ENCODE measurements around the gene GFRA1. TPM values are rescaled to one million over a fixed set of nuclear protein-coding genes. Genes with fewer than 3 reads are reported as not detected.

GFRA1 gene
- total and polyA plus RNA-seq, 2 experiments from 2014 or later, result 0.48 to 2.9 TPM

DNA sequence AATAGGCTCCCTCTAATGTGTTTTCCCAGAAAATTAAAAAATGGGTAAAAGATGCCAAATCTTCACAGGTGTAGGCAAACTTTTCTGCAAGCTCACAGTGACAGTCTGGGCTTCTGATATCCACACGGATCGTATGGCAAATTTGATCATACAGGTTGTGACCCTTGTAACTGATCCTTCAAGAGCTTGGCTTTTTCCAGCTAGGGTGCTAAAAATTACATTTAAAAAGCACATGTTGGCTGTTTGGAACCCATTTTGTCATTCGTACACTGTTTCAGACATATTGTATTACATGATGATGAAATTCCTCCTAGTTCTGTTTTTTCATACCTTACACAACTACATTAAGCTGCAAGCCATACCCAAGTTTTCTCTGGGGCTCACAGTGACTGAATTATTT is 138.7 kb downstream of the GFRA1 start:
- Histone ChIP-seq H3K4me2 (no peak overlapping the region), H3K27me3 (no peaks in the 10 kb centered on the region), H4K20me1 (ENCODE audit: insufficient read depth, poor library complexity, severe bottlenecking) (no peaks in the 10 kb centered on the region), H3K4me3 (no peak overlapping the region), H3K79me2 (no peaks in the 10 kb centered on the region), H3K4me1 (ENCODE audit: insufficient read depth) (no peaks in the 10 kb centered on the region), H3K36me3 (replicated peaks; ENCODE audit: insufficient read depth, low read depth) (no peaks in the 10 kb centered on the region), H2AFZ (no peak overlapping the region), H3K27ac (no peak overlapping the region), H3K9me2 (replicated peaks; ENCODE audit: insufficient read depth) (no peaks in the 10 kb centered on the region), H3K9me3 (ENCODE audit: low read depth) (no peaks in the 10 kb centered on the region)
- DNase-seq (ENCODE audit: low spot score), result no peak
- WGBS (ENCODE audit: low lambda C conversion rate, missing lambda C conversion rate), result 75% methylated on average over 3 of the region's 3 CpGs
- TF ChIP-seq EZH2 (IDR thresholded peaks at IDR 0.05; ENCODE audit: borderline replicate concordance) (no peak), EZH2phosphoT487 (IDR thresholded peaks at IDR 0.05; ENCODE audit: low read depth, severe bottlenecking, unreplicated experiment) (no peak)
- TF ChIP-seq, protein P1, sequence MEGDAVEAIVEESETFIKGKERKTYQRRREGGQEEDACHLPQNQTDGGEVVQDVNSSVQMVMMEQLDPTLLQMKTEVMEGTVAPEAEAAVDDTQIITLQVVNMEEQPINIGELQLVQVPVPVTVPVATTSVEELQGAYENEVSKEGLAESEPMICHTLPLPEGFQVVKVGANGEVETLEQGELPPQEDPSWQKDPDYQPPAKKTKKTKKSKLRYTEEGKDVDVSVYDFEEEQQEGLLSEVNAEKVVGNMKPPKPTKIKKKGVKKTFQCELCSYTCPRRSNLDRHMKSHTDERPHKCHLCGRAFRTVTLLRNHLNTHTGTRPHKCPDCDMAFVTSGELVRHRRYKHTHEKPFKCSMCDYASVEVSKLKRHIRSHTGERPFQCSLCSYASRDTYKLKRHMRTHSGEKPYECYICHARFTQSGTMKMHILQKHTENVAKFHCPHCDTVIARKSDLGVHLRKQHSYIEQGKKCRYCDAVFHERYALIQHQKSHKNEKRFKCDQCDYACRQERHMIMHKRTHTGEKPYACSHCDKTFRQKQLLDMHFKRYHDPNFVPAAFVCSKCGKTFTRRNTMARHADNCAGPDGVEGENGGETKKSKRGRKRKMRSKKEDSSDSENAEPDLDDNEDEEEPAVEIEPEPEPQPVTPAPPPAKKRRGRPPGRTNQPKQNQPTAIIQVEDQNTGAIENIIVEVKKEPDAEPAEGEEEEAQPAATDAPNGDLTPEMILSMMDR (IDR thresholded peaks at IDR 0.05; ENCODE audit: poor library complexity), result no peak

DNA sequence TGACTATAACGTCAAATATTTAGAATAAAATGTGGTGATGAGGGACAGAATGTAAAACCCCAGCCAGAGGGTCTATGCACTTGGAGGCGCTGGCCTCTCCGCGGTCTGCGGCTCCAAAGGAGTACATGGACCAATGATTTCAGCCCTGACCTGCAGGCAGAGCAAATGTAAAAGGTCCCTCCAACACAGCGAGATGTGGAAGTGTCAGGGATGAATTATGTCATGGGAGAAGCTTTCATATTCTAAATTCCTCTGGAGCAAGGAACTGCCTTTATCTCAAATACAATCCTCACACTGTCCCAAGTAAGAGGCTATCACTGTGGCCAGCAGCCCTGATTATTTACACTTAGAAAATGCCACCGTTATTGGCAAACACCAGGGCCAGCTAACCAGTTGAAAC is 139.4 kb downstream of the GFRA1 start:
- no peak for DNase-seq (ENCODE audit: low spot score)
- Histone ChIP-seq H3K4me1 (ENCODE audit: insufficient read depth) (no peaks in the 10 kb centered on the region), H3K27me3 (no peaks in the 10 kb centered on the region), H3K79me2 (no peaks in the 10 kb centered on the region), H2AFZ (no peak overlapping the region), H3K9me3 (ENCODE audit: low read depth) (peaks cover 4% of the 10 kb centered on the region), H3K4me2 (no peak overlapping the region), H4K20me1 (ENCODE audit: insufficient read depth, poor library complexity, severe bottlenecking) (no peaks in the 10 kb centered on the region), H3K27ac (no peak overlapping the region), H3K36me3 (replicated peaks; ENCODE audit: insufficient read depth, low read depth) (no peaks in the 10 kb centered on the region), H3K9me2 (replicated peaks; ENCODE audit: insufficient read depth) (no peaks in the 10 kb centered on the region), H3K4me3 (no peak overlapping the region)
- TF ChIP-seq EZH2phosphoT487 (IDR thresholded peaks at IDR 0.05; ENCODE audit: low read depth, severe bottlenecking, unreplicated experiment) (no peak), EZH2 (IDR thresholded peaks at IDR 0.05; ENCODE audit: borderline replicate concordance) (no peak)
- TF ChIP-seq, protein P1 (IDR thresholded peaks at IDR 0.05; ENCODE audit: poor library complexity), result no peak
- WGBS (ENCODE audit: low lambda C conversion rate, missing lambda C conversion rate), result 64% methylated on average over 7 of the region's 7 CpGs

DNA sequence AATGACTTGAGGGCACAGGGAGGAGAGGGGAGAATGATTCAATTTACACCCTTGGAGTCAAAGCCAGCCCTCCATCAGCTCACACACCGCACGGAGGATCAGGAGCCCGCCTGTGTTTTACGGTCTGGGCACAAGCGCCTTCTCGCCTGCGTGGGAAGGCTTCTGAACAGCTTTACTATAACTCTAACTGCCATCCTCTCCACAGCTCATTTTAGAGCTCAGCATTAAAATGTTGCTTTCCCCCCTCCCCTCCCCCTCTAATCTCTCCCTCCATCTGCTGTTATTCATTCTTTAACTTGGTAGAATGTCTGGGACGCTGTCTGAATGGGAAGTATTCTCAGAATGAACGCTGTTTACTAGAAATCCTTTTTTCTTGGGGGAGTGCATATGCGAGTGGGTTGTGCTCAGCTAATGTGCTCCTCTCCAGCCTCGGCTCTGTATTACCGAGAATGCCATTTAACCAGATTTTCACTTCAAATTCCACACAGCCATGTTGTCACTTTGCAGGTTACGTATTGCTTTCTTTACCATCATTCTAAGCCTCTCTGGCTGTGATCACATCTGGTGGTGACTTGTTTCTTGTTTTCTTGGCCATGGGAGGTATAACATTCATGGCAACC is 140.1 kb downstream of the GFRA1 start:
- Histone ChIP-seq H2AFZ (no peak overlapping the region), H4K20me1 (ENCODE audit: insufficient read depth, poor library complexity, severe bottlenecking) (no peaks in the 10 kb centered on the region), H3K4me1 (ENCODE audit: insufficient read depth) (no peaks in the 10 kb centered on the region), H3K4me2 (no peak overlapping the region), H3K9me3 (ENCODE audit: low read depth) (peaks cover 4% of the 10 kb centered on the region), H3K9me2 (replicated peaks; ENCODE audit: insufficient read depth) (no peaks in the 10 kb centered on the region), H3K36me3 (replicated peaks; ENCODE audit: insufficient read depth, low read depth) (no peaks in the 10 kb centered on the region), H3K27me3 (no peaks in the 10 kb centered on the region), H3K27ac (no peak overlapping the region), H3K4me3 (no peak overlapping the region), H3K79me2 (no peaks in the 10 kb centered on the region)
- WGBS (ENCODE audit: low lambda C conversion rate, missing lambda C conversion rate), result 50% methylated on average over 13 of the region's 13 CpGs
- TF ChIP-seq EZH2 (IDR thresholded peaks at IDR 0.05; ENCODE audit: borderline replicate concordance) (no peak), EZH2phosphoT487 (IDR thresholded peaks at IDR 0.05; ENCODE audit: low read depth, severe bottlenecking, unreplicated experiment) (no peak)
- TF ChIP-seq, protein P1 (IDR thresholded peaks at IDR 0.05; ENCODE audit: poor library complexity), result no peak
- no peak for DNase-seq (ENCODE audit: low spot score)

Data from hepatocyte (in vitro differentiated cells).